GM23338 (cell line): ENCODE measurements around the gene ADGRD2. TPM values are rescaled to one million over a fixed set of nuclear protein-coding genes. Genes with fewer than 3 reads are reported as not detected.

Experiments used
- ATAC-seq: fragments of 200-7000 bp; cut with Tn5 transposase; 3 replicates; pipeline ENCODE4 v1.9.1; 2020
- DNase-seq: peaks from one replicate; pipeline ENCODE4 v3.0.0-alpha.2; 2015; ENCODE audit warnings: low spot score
- H2AFZ ChIP-seq: fragments of 200-600 bp; sonication (generic); 2 replicates; pipeline ENCODE4 v1.8.0; 2016; ENCODE audit warnings: antibody characterized with exemption, mild to moderate bottlenecking, moderate library complexity
- H3F3A ChIP-seq: fragments of 200-600 bp; sonication (generic); replicated peaks from 2 replicates; pipeline ENCODE4 v1.8.0; 2017; ENCODE audit warnings: antibody characterized with exemption, mixed run types, low read depth
- H3K27ac ChIP-seq: fragments of 200-600 bp; sonication (generic); 2 replicates; pipeline ENCODE4 v1.6.1; 2016; ENCODE audit warnings: low read depth
- H3K27me3 ChIP-seq: fragments of 200-600 bp; sonication (generic); 2 replicates; pipeline ENCODE4 v1.8.0; 2016; ENCODE audit warnings: mild to moderate bottlenecking, mixed run types, moderate library complexity; ENCODE audit not compliant: insufficient read depth
- H3K36me3 ChIP-seq: fragments of 200-600 bp; sonication (generic); 2 replicates; pipeline ENCODE4 v1.8.0; 2016; ENCODE audit warnings: mild to moderate bottlenecking; ENCODE audit not compliant: insufficient read depth
- H3K4me1 ChIP-seq: fragments of 200-600 bp; sonication (generic); 2 replicates; pipeline ENCODE4 v1.8.0; 2016; ENCODE audit warnings: mild to moderate bottlenecking, moderate library complexity; ENCODE audit not compliant: insufficient read depth
- H3K4me2 ChIP-seq: fragments of 200-600 bp; sonication (generic); 2 replicates; pipeline ENCODE4 v1.7.1; 2017; ENCODE audit warnings: mixed run types
- H3K4me3 ChIP-seq: fragments of 200-600 bp; sonication (generic); 2 replicates; pipeline ENCODE4 v1.6.1; 2016; ENCODE audit warnings: mixed run types
- H3K79me2 ChIP-seq: fragments of 200-600 bp; sonication (generic); replicated peaks from 2 replicates; pipeline ENCODE4 v1.8.0; 2017; ENCODE audit warnings: mild to moderate bottlenecking; ENCODE audit not compliant: insufficient read depth
- H3K9me2 ChIP-seq: fragments of 200-600 bp; sonication (generic); 2 replicates; pipeline ENCODE4 v1.8.0; 2017; ENCODE audit not compliant: insufficient read depth
- H4K20me1 ChIP-seq: fragments of 200-600 bp; sonication (generic); replicated peaks from 2 replicates; pipeline ENCODE4 v1.8.0; 2017; ENCODE audit warnings: mild to moderate bottlenecking; ENCODE audit not compliant: insufficient read depth
- H3K27ac Mint-ChIP-seq: 2 replicates; pipeline ENCODE4 v1.8.0; 2020; ENCODE audit warnings: inconsistent platforms, mild to moderate bottlenecking, moderate library complexity, mixed read lengths
- H3K27me3 Mint-ChIP-seq: 3 replicates; pipeline ENCODE4 v1.8.0; 2022; ENCODE audit warnings: low read depth, mild to moderate bottlenecking, moderate library complexity, mixed read lengths, inconsistent platforms; ENCODE audit not compliant: insufficient read depth, poor library complexity
- H3K36me3 Mint-ChIP-seq: 3 replicates; pipeline ENCODE4 v1.8.0; 2021; ENCODE audit warnings: low read depth, mild to moderate bottlenecking, inconsistent platforms, moderate library complexity, mixed read lengths
- H3K4me1 Mint-ChIP-seq: 3 replicates; pipeline ENCODE4 v1.8.0; 2020; ENCODE audit warnings: mild to moderate bottlenecking, inconsistent platforms, mixed read lengths
- H3K4me3 Mint-ChIP-seq: 3 replicates; pipeline ENCODE4 v1.8.0; 2021; ENCODE audit warnings: moderate library complexity, mild to moderate bottlenecking, inconsistent platforms, mixed read lengths
- H3K9me3 Mint-ChIP-seq: 3 replicates; pipeline ENCODE4 v1.8.0; 2020; ENCODE audit warnings: moderate library complexity, mild to moderate bottlenecking, inconsistent platforms, mixed read lengths
- CREB1 ChIP-seq: fragments of 250-450 bp; sonication (Bioruptor Pico); IDR thresholded peaks from 2 replicates; pipeline ENCODE4 v1.5.0; 2020; ENCODE audit warnings: low read depth, mild to moderate bottlenecking, moderate library complexity
- CTCF ChIP-seq, 2 experiments: fragments of 200-600 bp in 1 of 2; sonication (generic) in 1 of 2; conservative IDR thresholded peaks; 2 replicates each; pipeline versions ENCODE4 v1.5.1 to v1.6.1; 2016 to 2017; ENCODE audit warnings: antibody characterized with exemption in 2 of 2, low read depth in 2 of 2, mild to moderate bottlenecking in 2 of 2, moderate library complexity in 1 of 2
- ETS1 ChIP-seq: IDR thresholded peaks from 2 replicates; pipeline ENCODE4 v1.6.1; 2016; ENCODE audit warnings: antibody characterized with exemption
- EZH2 ChIP-seq: fragments of 200-600 bp; sonication (generic); IDR thresholded peaks from one replicate; pipeline ENCODE4 v1.8.0; 2017; ENCODE audit warnings: antibody characterized with exemption, mild to moderate bottlenecking, low read depth; ENCODE audit not compliant: unreplicated experiment
- EZH2phosphoT487 ChIP-seq: fragments of 200-600 bp; sonication (generic); IDR thresholded peaks from one replicate; pipeline ENCODE4 v1.8.1; 2018; ENCODE audit warnings: antibody characterized with exemption; ENCODE audit not compliant: unreplicated experiment
- JUNB ChIP-seq: IDR thresholded peaks from one replicate; pipeline ENCODE4 v1.6.1; 2016; ENCODE audit warnings: antibody characterized with exemption; ENCODE audit not compliant: unreplicated experiment
- NANOG ChIP-seq: IDR thresholded peaks from 2 replicates; pipeline ENCODE4 v1.6.1; 2016; ENCODE audit warnings: antibody characterized with exemption, borderline replicate concordance
- POLR2AphosphoS5 ChIP-seq: IDR thresholded peaks from 2 replicates; pipeline ENCODE4 v1.6.1; 2016; ENCODE audit warnings: antibody characterized with exemption, low read depth
- REST ChIP-seq: IDR thresholded peaks from one replicate; pipeline ENCODE4 v1.6.1; 2018; ENCODE audit warnings: antibody characterized with exemption; ENCODE audit not compliant: unreplicated experiment
- STAT1 ChIP-seq: IDR thresholded peaks from one replicate; pipeline ENCODE4 v1.6.1; 2016; ENCODE audit warnings: antibody characterized with exemption; ENCODE audit not compliant: unreplicated experiment
- ZNF114 ChIP-seq: fragments of 250-450 bp; sonication (Bioruptor Pico); IDR thresholded peaks from 2 replicates; pipeline ENCODE4 v1.5.0; 2020; ENCODE audit warnings: mild to moderate bottlenecking, moderate library complexity
- ZNF331 ChIP-seq: fragments of 250-450 bp; sonication (Bioruptor Pico); IDR thresholded peaks from 2 replicates; pipeline ENCODE4 v1.5.0; 2020; ENCODE audit warnings: low read depth, mild to moderate bottlenecking, moderate library complexity
- ZNF462 ChIP-seq: fragments of 250-450 bp; sonication (Bioruptor Pico); IDR thresholded peaks from 2 replicates; pipeline ENCODE4 v1.5.0; 2020; ENCODE audit warnings: mild to moderate bottlenecking, moderate library complexity
- polyA plus RNA-seq: library from polyadenylated mRNA; unstranded; fragments of >200 nt; fragmentation: Nextera tagmentation; extraction: Ambion mirVana; gene quantifications from 2 replicates; pipeline ENCODE4 v1.2.1, GENCODE V29; 2016
- total RNA-seq: library from RNA; depleted of rRNA; stranded (reverse); fragments of >200 nt; shearing (Covaris generic); gene quantifications from 2 replicates; pipeline ENCODE4 v1.2.3, GENCODE V29; 2014

ADGRD2 gene
- total and polyA plus RNA-seq, 2 experiments from 2014 or later = 0.45 to 0.78 TPM

GRCh38 chr9:124452326-124452725 lies 2.1 kb downstream of the ADGRD2 start:
- Histone ChIP-seq H3K79me2 (no peaks in the 10 kb centered on the region), H3K27me3 (peaks cover 27% of the 10 kb centered on the region), H3K36me3 (no peaks in the 10 kb centered on the region), H3K4me2 (no peak overlapping the region), H3K9me2 (no peaks in the 10 kb centered on the region), H4K20me1 (no peaks in the 10 kb centered on the region), H3K4me1 (0 out of 2 replicates have a peak, but pooled peaks cover 8% of the 10 kb centered on the region), H3F3A (0 out of 2 replicates have a peak, but pooled peaks cover 9% of the 10 kb centered on the region), H2AFZ (no peak overlapping the region), H3K27ac (no peak overlapping the region), H3K4me3 (no peak overlapping the region)
- no peak for TF ChIP-seq ZNF114 (CRISPR knock-in tag)
- TF ChIP-seq ZNF331 (CRISPR knock-in tag) = no peak
- no peak for TF ChIP-seq JUNB
- TF ChIP-seq ETS1 = no peak
- TF ChIP-seq NANOG = no peak
- no peak for TF ChIP-seq STAT1
- no peak for TF ChIP-seq ZNF462 (CRISPR knock-in tag)
- TF ChIP-seq EZH2phosphoT487 = no peak
- TF ChIP-seq REST = no peak
- no peak for TF ChIP-seq CTCF (conservative IDR thresholded peaks at IDR 0.05; ENCODE audit: low read depth in 2 of 2)
- TF ChIP-seq POLR2AphosphoS5 = no peak
- TF ChIP-seq CREB1 (CRISPR knock-in tag) = no peak
- no peak for TF ChIP-seq EZH2
- no peaks in the 10 kb centered on the region for H3K36me3 Mint-ChIP-seq
- ATAC-seq (no peak), DNase-seq (no peak)
- no peaks in the 10 kb centered on the region for H3K9me3 Mint-ChIP-seq
- H3K27me3 Mint-ChIP-seq = peaks cover 33% of the 10 kb centered on the region
- H3K4me1 Mint-ChIP-seq = peaks cover 17% of the 10 kb centered on the region
- no peak overlapping the region for H3K27ac Mint-ChIP-seq
- peak overlapping the region; percentile 43; the same call in 2 of the 3 replicates for H3K4me3 Mint-ChIP-seq
